OCI-LY3 (cell line): Measurements from ENCODE around the gene HSP90B1.
A peak's percentile ranks its signal among the peaks of the same experiment; 100 is the strongest.

Experiments
- H2AFZ ChIP-seq: fragments of 200-600, 300-600 bp; shearing (Covaris generic); 2 replicates; pipeline ENCODE4 v1.6.0; 2014; ENCODE audit warnings: antibody characterized with exemption, low read depth, low read length
- H3K27ac ChIP-seq: fragments of 200-600, 300-600 bp; sonication (generic); 2 replicates; pipeline ENCODE4 v1.5.1; 2014; ENCODE audit warnings: mild to moderate bottlenecking, low read length, moderate library complexity, mixed read lengths
- H3K27me3 ChIP-seq: fragments of 200-600, 300-600 bp; sonication (generic); 2 replicates; pipeline ENCODE4 v1.6.1; 2014; ENCODE audit warnings: low read depth, low read length, mixed read lengths
- H3K36me3 ChIP-seq: fragments of 200-600, 300-600 bp; sonication (generic); replicated peaks from 2 replicates; pipeline ENCODE3; 2014; ENCODE audit warnings: low read depth, low read length, mixed read lengths
- H3K4me1 ChIP-seq: fragments of 300-600, 200-600 bp; sonication (generic); 2 replicates; pipeline ENCODE4 v1.6.1; 2014; ENCODE audit warnings: low read length, mixed read lengths
- H3K4me2 ChIP-seq: fragments of 200-600, 300-600 bp; sonication (generic); 2 replicates; pipeline ENCODE4 v1.6.1; 2014; ENCODE audit warnings: low read length, mixed read lengths
- H3K4me3 ChIP-seq: fragments of 300-600, 200-600 bp; sonication (generic); 2 replicates; pipeline ENCODE4 v1.5.1; 2014; ENCODE audit warnings: antibody characterized with exemption, mild to moderate bottlenecking, low read length, moderate library complexity
- H3K79me2 ChIP-seq: fragments of 300-600, 200-600 bp; shearing (Covaris generic); 2 replicates; pipeline ENCODE4 v1.6.1; 2014; ENCODE audit warnings: mild to moderate bottlenecking, low read length, mixed read lengths
- H3K9ac ChIP-seq: fragments of 300-600, 200-600 bp; shearing (Covaris generic); 2 replicates; pipeline ENCODE4 v1.6.0; 2014; ENCODE audit warnings: mild to moderate bottlenecking, low read length, moderate library complexity
- H3K9me3 ChIP-seq: fragments of 200-600, 300-600 bp; shearing (Covaris generic); 2 replicates; pipeline ENCODE4 v1.6.1; 2014; ENCODE audit warnings: low read length, mixed read lengths; ENCODE audit not compliant: insufficient read depth
- H4K20me1 ChIP-seq: fragments of 200-600, 300-600 bp; sonication (generic); 2 replicates; pipeline ENCODE4 v1.6.1; 2016; ENCODE audit warnings: low read length, mixed read lengths; ENCODE audit not compliant: insufficient read depth
- EZH2phosphoT487 ChIP-seq: fragments of 200-600 bp; shearing (Covaris generic); IDR thresholded peaks from 2 replicates; pipeline ENCODE4 v1.6.1; 2018; ENCODE audit warnings: antibody characterized with exemption, mixed run types, low read depth
- TF ChIP-seq, protein P1 (sequence below): fragments of 200-600, 300-600 bp; sonication (generic); IDR thresholded peaks from 2 replicates; pipeline ENCODE4 v1.5.1; 2014; ENCODE audit warnings: antibody characterized with exemption, low read length, low read depth

The HSP90B1 gene

DNA sequence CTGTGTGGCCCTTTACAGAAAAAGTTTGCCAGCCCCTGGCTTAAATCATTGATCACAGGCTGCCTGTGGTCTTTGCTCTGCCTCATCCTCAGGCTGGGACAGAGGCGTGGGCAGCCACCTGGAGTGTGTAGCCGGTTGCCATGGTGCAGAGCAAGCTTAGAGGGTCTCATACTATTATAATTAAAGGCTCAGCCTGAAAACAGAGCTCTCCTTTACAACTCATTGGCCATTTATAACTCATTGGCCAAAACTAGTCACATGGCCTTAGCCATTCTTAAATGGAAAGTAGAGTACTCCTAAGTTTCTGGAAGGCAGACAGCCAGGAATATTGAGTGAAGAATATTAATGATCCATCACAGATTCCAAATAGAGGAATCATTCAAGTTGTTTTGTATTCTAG lies 3.0 kb downstream of the HSP90B1 start:
- no peak overlapping the region for H3K9ac ChIP-seq

DNA sequence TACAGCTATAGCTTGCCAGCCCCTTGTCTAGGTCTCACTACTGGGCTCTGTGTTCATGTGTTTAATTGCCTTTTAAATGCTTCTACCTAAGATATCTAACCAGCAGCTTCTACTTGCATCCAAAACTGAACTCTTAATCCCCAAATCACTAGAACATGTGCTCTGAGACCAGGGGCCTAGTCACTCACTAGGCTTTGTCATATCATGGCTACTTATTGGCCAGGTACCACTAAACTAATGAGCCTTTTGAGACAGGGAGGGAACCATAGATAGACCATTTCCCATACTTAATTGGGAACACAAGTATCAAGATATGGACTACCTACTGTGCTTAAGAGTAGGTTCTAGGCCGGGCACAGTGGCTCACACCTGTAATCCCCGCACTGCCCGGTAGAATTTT lies 6.5 kb downstream of the HSP90B1 start:
- no peak overlapping the region for H3K4me2 ChIP-seq
- H2AFZ ChIP-seq = no peak overlapping the region
- H3K4me1 ChIP-seq = peaks cover 35% of the 10 kb centered on the region
- peaks cover 90% of the 10 kb centered on the region for H3K79me2 ChIP-seq
- H3K9ac ChIP-seq = no peak overlapping the region
- no peak overlapping the region for H3K27ac ChIP-seq
- TF ChIP-seq EZH2phosphoT487 = no peak
- TF ChIP-seq, protein P1, sequence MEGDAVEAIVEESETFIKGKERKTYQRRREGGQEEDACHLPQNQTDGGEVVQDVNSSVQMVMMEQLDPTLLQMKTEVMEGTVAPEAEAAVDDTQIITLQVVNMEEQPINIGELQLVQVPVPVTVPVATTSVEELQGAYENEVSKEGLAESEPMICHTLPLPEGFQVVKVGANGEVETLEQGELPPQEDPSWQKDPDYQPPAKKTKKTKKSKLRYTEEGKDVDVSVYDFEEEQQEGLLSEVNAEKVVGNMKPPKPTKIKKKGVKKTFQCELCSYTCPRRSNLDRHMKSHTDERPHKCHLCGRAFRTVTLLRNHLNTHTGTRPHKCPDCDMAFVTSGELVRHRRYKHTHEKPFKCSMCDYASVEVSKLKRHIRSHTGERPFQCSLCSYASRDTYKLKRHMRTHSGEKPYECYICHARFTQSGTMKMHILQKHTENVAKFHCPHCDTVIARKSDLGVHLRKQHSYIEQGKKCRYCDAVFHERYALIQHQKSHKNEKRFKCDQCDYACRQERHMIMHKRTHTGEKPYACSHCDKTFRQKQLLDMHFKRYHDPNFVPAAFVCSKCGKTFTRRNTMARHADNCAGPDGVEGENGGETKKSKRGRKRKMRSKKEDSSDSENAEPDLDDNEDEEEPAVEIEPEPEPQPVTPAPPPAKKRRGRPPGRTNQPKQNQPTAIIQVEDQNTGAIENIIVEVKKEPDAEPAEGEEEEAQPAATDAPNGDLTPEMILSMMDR = no peak
- no peak overlapping the region for H3K4me3 ChIP-seq
- H3K36me3 ChIP-seq = peaks cover 93% of the 10 kb centered on the region
- H3K9me3 ChIP-seq = no peaks in the 10 kb centered on the region
- H4K20me1 ChIP-seq = peaks cover 78% of the 10 kb centered on the region
- H3K27me3 ChIP-seq = no peaks in the 10 kb centered on the region

More for the DNA sequence above, 3.0 kb downstream of the HSP90B1 start:
- peaks cover 68% of the 10 kb centered on the region for H4K20me1 ChIP-seq
- peaks cover 73% of the 10 kb centered on the region for H3K36me3 ChIP-seq
- no peaks in the 10 kb centered on the region for H3K27me3 ChIP-seq
- peaks cover 79% of the 10 kb centered on the region for H3K79me2 ChIP-seq
- H3K9me3 ChIP-seq = no peaks in the 10 kb centered on the region
- no peak overlapping the region for H2AFZ ChIP-seq
- TF ChIP-seq, protein P1 = no peak
- TF ChIP-seq EZH2phosphoT487 = no peak
- peak overlapping the region; percentile 77; the same call in 1 of the 2 replicates for H3K4me2 ChIP-seq
- H3K4me3 ChIP-seq = no peak overlapping the region
- peaks cover 40% of the 10 kb centered on the region for H3K4me1 ChIP-seq
- no peak overlapping the region for H3K27ac ChIP-seq

DNA sequence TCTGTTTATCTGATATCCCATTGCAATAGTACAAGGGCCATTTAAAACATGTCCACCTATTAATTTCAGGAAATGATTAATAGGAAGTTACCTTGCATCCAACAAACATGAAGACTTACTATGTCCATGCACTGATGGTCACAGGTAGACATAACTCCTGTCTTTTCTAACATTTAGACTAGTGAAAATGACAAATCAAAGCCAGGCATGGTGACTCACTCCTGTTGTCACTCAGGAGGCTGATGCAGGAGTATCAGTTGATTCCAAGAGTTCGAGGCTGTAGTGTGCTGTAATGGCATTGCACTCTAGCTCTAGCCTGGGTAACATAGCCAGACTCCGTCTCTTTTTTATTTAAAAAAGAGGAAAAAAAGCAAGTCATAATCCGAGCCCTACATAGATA lies 14.8 kb downstream of the HSP90B1 start:
- Histone ChIP-seq H3K79me2 (peaks cover 40% of the 10 kb centered on the region), H3K36me3 (peaks cover 92% of the 10 kb centered on the region), H3K27me3 (no peaks in the 10 kb centered on the region), H3K27ac (no peak overlapping the region), H3K9ac (no peak overlapping the region), H3K9me3 (no peaks in the 10 kb centered on the region), H3K4me2 (no peak overlapping the region), H3K4me3 (no peak overlapping the region), H4K20me1 (peaks cover 55% of the 10 kb centered on the region; the same call in 1 of the 2 replicates), H3K4me1 (no peaks in the 10 kb centered on the region), H2AFZ (no peak overlapping the region)
- TF ChIP-seq, protein P1 = no peak
- no peak for TF ChIP-seq EZH2phosphoT487

DNA sequence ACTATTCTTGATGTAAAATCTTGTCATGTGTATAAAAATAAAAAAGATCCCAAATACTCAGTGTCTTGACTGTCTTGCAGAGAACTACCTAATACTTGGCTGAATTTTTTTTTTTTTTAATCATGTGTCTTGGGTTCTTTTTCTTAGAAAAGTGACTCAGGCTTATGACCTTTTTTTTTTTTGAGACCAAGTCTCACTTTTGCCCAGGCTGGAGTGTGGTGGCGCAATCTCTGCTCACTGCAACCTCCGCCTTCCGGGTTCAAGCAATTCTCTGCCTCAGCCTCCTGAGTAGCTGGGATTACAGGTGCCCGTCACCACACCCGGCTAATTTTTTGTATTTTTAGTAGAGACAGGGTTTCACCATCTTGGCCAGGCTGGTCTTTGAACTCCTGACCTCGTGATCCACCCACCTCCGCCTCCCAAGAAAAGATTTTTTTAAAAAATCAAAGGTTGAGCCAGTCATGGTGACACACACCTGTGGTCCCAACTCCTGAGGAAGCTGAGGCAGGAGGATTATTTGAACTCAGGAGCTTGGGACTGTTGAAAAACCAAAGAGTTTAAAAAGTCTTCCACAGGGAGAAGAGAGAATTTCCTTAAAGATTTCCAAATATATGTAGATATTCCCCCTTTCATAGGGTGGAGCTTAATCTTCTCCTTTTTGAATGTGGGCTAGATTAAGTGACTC lies 17.8 kb downstream of the HSP90B1 start:
- Histone ChIP-seq H3K79me2 (peaks cover 17% of the 10 kb centered on the region), H3K4me3 (no peak overlapping the region), H2AFZ (no peak overlapping the region), H3K4me2 (no peak overlapping the region), H3K27ac (no peak overlapping the region), H4K20me1 (peaks cover 50% of the 10 kb centered on the region; the same call in 1 of the 2 replicates), H3K9me3 (no peaks in the 10 kb centered on the region), H3K9ac (no peak overlapping the region), H3K4me1 (no peaks in the 10 kb centered on the region), H3K27me3 (no peaks in the 10 kb centered on the region), H3K36me3 (peaks cover 91% of the 10 kb centered on the region)
- TF ChIP-seq, protein P1 = no peak
